Transverse colon (tissue), 4 donors: ENCODE results near the gene BCL6.

ENCODE experiments used
- CTCF ChIP-seq, 5 experiments: fragments of 200-600 bp in 3 of 5; fragments of 450-650 bp in 2 of 5; sonication (generic) in 3 of 5; IDR thresholded peaks; 1 replicate in 2 of 5; 2 replicates in 3 of 5; pipeline ENCODE4 v1.5.1; 2016 to 2017; ENCODE audit warnings: antibody characterized with exemption in 5 of 5, inconsistent platforms in 3 of 5, mild to moderate bottlenecking in 2 of 5, moderate library complexity in 1 of 5
- EP300 ChIP-seq: sonication (generic); formaldehyde crosslinking; IDR thresholded peaks from one replicate; pipeline ENCODE4 v1.6.1; 2017; ENCODE audit warnings: antibody characterized with exemption, low read depth
- POLR2A ChIP-seq: fragments of 450-650 bp; IDR thresholded peaks from one replicate; pipeline ENCODE4 v1.6.1; 2016; ENCODE audit warnings: antibody characterized with exemption, mild to moderate bottlenecking, moderate library complexity
- POLR2AphosphoS5 ChIP-seq, 3 donors: sonication (generic); formaldehyde crosslinking; IDR thresholded peaks; one replicate each; pipeline ENCODE4 v1.6.1; 2016; ENCODE audit warnings: antibody characterized with exemption in 3 of 3

- no peak for TF ChIP-seq CTCF (IDR thresholded peaks at IDR 0.05)
- TF ChIP-seq POLR2A = no peak
- TF ChIP-seq EP300 = no peak
- no peak for TF ChIP-seq POLR2AphosphoS5 (IDR thresholded peaks at IDR 0.05)
These were observed 9.4 kb downstream of the BCL6 start for GRCh38 chr3:187735837-187736236.
